ENCODE results near the gene PCDHA13.
A peak's percentile ranks its signal among the peaks of the same experiment; 100 is the strongest.

PCDHA13 gene

DNA sequence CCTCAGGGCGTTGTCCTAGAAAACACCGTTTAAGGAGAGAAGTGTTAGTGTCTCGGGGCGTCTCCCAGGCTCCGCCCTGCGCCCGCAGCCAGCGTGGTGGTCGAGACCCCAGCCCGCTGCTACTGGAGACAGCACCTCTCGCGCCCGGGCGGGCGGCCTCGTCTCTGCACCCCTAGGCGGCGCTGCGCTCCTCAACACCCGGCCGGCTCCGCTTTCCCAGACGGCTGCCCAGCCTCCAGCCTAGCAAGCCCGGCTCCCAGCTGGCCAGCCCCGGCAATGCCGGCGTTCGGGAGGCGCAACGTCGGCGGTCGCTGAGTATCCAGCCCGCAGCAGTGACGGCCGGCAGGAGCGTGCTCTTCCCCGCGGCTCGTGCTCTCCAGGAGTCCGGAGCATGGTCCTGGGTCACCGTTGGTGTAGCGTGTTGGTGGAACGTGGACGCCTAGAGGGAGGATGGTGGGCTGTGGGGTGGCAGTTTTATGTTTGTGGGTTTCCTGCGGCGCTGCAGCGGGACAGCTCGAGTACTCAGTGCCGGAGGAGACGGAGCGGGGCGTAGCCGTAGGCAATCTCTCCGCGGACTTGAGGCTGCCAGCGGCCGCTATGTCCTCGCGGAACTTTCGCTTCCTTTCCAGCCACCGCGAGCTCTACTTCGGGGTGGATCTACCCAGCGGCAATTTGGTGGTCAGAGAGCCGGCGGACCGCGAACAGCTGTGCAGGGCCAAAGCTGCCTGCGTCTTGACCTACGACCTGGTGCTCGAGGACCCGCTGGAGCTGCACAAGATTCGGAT is 44.7 kb downstream of the PCDHA13 start:
- H3K4me3 ChIP-seq, result peak overlapping the region; percentile 49
- H3K4me1 ChIP-seq, result peaks cover 0 to 20% (median 12%) of the 10 kb centered on the region in 4 donors
- H3K36me3 ChIP-seq, result no peaks in the 10 kb centered on the region
- peaks cover 0 to 24% of the 10 kb centered on the region in 2 donors for H3K27me3 ChIP-seq
- no peaks in the 10 kb centered on the region for H3K9me3 ChIP-seq
- peak; percentile 72 to 74 for DNase-seq
- intact Hi-C loops (cut with DNase I; ENCODE audit: low total_unique reads), result no loop called here
- TF ChIP-seq, protein P1, sequence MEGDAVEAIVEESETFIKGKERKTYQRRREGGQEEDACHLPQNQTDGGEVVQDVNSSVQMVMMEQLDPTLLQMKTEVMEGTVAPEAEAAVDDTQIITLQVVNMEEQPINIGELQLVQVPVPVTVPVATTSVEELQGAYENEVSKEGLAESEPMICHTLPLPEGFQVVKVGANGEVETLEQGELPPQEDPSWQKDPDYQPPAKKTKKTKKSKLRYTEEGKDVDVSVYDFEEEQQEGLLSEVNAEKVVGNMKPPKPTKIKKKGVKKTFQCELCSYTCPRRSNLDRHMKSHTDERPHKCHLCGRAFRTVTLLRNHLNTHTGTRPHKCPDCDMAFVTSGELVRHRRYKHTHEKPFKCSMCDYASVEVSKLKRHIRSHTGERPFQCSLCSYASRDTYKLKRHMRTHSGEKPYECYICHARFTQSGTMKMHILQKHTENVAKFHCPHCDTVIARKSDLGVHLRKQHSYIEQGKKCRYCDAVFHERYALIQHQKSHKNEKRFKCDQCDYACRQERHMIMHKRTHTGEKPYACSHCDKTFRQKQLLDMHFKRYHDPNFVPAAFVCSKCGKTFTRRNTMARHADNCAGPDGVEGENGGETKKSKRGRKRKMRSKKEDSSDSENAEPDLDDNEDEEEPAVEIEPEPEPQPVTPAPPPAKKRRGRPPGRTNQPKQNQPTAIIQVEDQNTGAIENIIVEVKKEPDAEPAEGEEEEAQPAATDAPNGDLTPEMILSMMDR (IDR thresholded peaks at IDR 0.05), result peak; percentile 43 to 57
- no peak overlapping the region for H3K27ac ChIP-seq

DNA sequence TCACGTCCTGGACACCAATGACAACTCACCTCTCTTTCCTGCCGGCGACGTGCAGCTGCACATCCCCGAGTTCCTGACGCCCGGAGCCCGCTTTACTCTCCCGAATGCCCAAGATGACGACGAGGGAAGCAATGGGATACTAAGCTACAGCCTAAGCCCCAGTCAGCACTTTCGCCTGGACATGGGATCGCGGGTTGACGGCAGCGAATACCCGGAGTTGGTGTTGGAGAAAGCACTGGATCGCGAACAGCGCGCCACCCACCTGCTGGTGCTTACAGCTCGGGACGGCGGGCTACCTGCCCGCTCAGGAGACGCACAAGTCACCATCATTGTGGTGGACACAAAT is 45.3 kb downstream of the PCDHA13 start:
- H3K36me3 ChIP-seq, result no peaks in the 10 kb centered on the region
- peaks cover 0 to 20% (median 12%) of the 10 kb centered on the region in 4 donors for H3K4me1 ChIP-seq
- peaks cover 0 to 24% of the 10 kb centered on the region in 2 donors for H3K27me3 ChIP-seq
- intact Hi-C loops (cut with DNase I; ENCODE audit: low total_unique reads), result no loop called here
- no peak for DNase-seq
- TF ChIP-seq, protein P1 (IDR thresholded peaks at IDR 0.05), result no peak
- peak overlapping the region; percentile 49 for H3K4me3 ChIP-seq
- no peak overlapping the region for H3K27ac ChIP-seq
- H3K9me3 ChIP-seq, result no peaks in the 10 kb centered on the region
